Measurements from ENCODE around the gene KRT86.

KRT86 gene

DNA sequence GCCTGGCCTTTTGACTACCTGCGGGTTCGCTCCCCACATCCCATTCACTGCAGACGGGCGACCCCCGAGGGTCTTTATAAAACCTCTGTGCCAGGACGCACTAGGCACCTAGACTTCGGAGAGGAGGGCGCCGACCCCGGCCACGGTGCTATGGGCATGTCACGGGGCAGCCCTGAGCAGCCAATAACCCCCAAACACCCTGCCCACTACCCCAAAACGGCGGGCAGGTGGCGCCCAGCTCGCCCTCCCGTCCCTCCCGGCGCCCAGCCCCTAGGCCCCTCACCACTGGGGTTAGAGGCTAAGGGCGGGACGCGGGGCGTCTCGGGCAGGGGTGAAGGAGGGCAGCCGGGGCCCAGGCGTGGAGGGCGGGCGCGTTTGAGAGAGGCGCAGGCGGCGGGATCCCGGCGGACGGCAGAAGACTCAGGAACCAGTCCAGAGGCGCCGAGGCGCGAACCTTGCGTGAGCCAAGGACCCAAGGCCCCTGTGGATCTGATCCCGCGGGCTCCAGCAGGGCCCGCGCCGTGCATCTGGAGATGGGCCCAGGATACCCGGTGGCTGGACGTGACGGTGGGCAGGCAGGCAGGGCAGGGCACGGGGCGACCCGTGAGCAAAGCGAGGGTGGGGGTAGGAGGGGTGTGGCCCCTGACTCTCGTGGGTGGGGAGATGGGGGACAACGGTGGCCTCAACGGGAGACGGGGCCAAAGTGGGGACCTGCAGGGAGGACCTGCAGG lies 81.8 kb downstream of the KRT86 start:
- DNase-seq (ENCODE audit: low read depth, low spot score) = no peak

DNA sequence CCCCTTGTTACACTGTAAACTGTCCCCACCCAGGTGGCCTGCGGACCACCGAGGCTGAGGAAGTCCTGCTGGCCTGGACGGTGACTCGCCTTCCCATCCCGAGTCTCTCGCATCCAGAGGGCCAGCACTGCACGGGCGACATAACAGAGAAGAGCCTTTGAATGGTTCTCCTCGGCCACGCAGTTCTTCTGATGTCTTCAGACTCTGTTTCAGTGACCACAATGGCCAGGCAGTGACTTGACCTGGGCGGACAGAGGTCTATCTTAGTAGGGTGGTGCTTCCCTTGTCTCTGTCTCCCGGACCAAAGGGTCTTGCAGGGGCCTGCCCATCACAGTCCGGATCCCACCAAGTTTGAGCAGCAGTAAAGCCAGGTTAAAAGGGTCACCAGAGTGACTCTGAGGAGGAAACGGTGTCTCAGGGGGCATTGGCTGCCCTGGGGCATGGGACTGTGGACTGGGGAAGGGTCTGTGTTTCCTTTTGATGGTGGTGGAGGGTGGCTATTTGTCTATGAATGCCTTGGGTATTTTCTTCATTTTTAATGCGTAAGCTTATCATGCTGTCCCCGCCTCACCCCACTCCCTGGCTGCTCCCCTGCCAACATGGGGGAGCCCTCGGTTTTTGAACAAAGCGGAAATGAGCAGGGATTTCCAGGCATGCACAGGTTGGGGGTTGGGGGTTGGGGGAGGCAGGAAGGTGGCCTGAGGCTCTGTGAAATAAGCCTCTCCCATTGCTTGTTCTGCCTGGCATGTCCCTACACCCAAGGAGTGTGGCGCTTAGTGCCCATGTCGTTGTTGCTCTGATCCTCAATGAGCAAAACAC lies 82.5 kb downstream of the KRT86 start:
- no peak for DNase-seq (ENCODE audit: low read depth, low spot score)

Data from ELF-1 (cell line).